H9 (cell line): ENCODE data around the gene GGACT. TPM values are rescaled to one million over a fixed set of nuclear protein-coding genes. Genes with fewer than 3 reads are reported as not detected.
"Not testable (repeated sequence)": the region's sequence is repeated elsewhere in the genome, so short reads cannot be mapped to it uniquely, and the experiment has no call there.

Experiments used
- DNase-seq: peaks from one replicate; pipeline ENCODE4 v3.0.0-alpha.2; 2017
- H2AFZ ChIP-seq: one replicate; pipeline ENCODE4 v1.6.1; 2013; ENCODE audit warnings: mild to moderate bottlenecking, low read length, control low read depth, moderate library complexity
- H2AK5ac ChIP-seq: 2 replicates; pipeline ENCODE4 v1.6.1; 2013; ENCODE audit warnings: low read length, control low read depth, mixed read lengths; ENCODE audit not compliant: insufficient read length
- H2BK120ac ChIP-seq: one replicate; pipeline ENCODE4 v1.6.1; 2013; ENCODE audit warnings: low read depth, mild to moderate bottlenecking, low read length, control low read depth, inconsistent platforms; ENCODE audit not compliant: poor library complexity, severe bottlenecking
- H2BK12ac ChIP-seq: 2 replicates; pipeline ENCODE4 v1.6.1; 2013; ENCODE audit warnings: low read length, control low read depth, mixed read lengths, low read depth; ENCODE audit not compliant: insufficient read length
- H2BK15ac ChIP-seq: 2 replicates; pipeline ENCODE4 v1.6.1; 2013; ENCODE audit warnings: low read depth, low read length, control low read depth
- H2BK20ac ChIP-seq: one replicate; pipeline ENCODE4 v1.6.1; 2013; ENCODE audit warnings: low read depth, mild to moderate bottlenecking, low read length, control low read depth, inconsistent platforms; ENCODE audit not compliant: poor library complexity, severe bottlenecking
- H2BK5ac ChIP-seq: 2 replicates; pipeline ENCODE4 v1.6.1; 2013; ENCODE audit warnings: low read length, control low read depth, mixed read lengths; ENCODE audit not compliant: insufficient read length
- H3K14ac ChIP-seq: 2 replicates; pipeline ENCODE4 v1.6.1; 2013; ENCODE audit warnings: low read length, control low read depth; ENCODE audit not compliant: insufficient read depth
- H3K18ac ChIP-seq: 2 replicates; pipeline ENCODE4 v1.6.1; 2013; ENCODE audit warnings: low read depth, mild to moderate bottlenecking, mixed read lengths, low read length, control low read depth; ENCODE audit not compliant: insufficient read length
- H3K23ac ChIP-seq: 2 replicates; pipeline ENCODE4 v1.6.1; 2013; ENCODE audit warnings: low read length, control low read depth, mixed read lengths, low read depth; ENCODE audit not compliant: insufficient read length
- H3K23me2 ChIP-seq: 2 replicates; pipeline ENCODE4 v1.6.1; 2013; ENCODE audit warnings: low read depth, mild to moderate bottlenecking, mixed read lengths, low read length, control low read depth; ENCODE audit not compliant: insufficient read length, poor library complexity, severe bottlenecking
- H3K27ac ChIP-seq: 2 replicates; pipeline ENCODE4 v1.5.1; 2013; ENCODE audit warnings: low read length, control low read depth, mixed read lengths, low read depth; ENCODE audit not compliant: insufficient read length
- H3K27me3 ChIP-seq: 2 replicates; pipeline ENCODE4 v1.6.1; 2013; ENCODE audit warnings: low read length, control low read depth, inconsistent platforms; ENCODE audit not compliant: insufficient read depth
- H3K4ac ChIP-seq: 2 replicates; pipeline ENCODE4 v1.6.1; 2013; ENCODE audit warnings: low read depth, mild to moderate bottlenecking, control low read depth, inconsistent platforms, low read length, moderate library complexity
- H3K4me1 ChIP-seq: 2 replicates; pipeline ENCODE4 v1.6.1; 2013; ENCODE audit warnings: low read length, control low read depth, inconsistent platforms; ENCODE audit not compliant: insufficient read depth
- H3K4me2 ChIP-seq: 2 replicates; pipeline ENCODE4 v1.6.1; 2013; ENCODE audit warnings: low read length, control low read depth, mixed read lengths; ENCODE audit not compliant: insufficient read length, insufficient read depth
- H3K56ac ChIP-seq: 2 replicates; pipeline ENCODE4 v1.6.1; 2013; ENCODE audit warnings: low read depth, mild to moderate bottlenecking, mixed read lengths, low read length, control low read depth; ENCODE audit not compliant: insufficient read length
- H3K79me1 ChIP-seq: 2 replicates; pipeline ENCODE4 v1.6.1; 2013; ENCODE audit warnings: low read depth, mild to moderate bottlenecking, moderate library complexity, low read length, control low read depth, inconsistent platforms; ENCODE audit not compliant: insufficient read depth, poor library complexity, severe bottlenecking
- H3K79me2 ChIP-seq: 2 replicates; pipeline ENCODE4 v1.6.1; 2013; ENCODE audit warnings: low read length, control low read depth, inconsistent platforms; ENCODE audit not compliant: insufficient read depth
- H3K9ac ChIP-seq: 2 replicates; pipeline ENCODE4 v1.6.1; 2013; ENCODE audit warnings: low read length, control low read depth, mixed read lengths; ENCODE audit not compliant: insufficient read length; ENCODE audit errors: extremely low read depth
- H3K9me3 ChIP-seq: one replicate; pipeline ENCODE4 v1.6.1; 2013; ENCODE audit warnings: low read depth, low read length, inconsistent platforms; ENCODE audit not compliant: control insufficient read depth
- H3T11ph ChIP-seq: one replicate; pipeline ENCODE4 v1.6.1; 2013; ENCODE audit warnings: mild to moderate bottlenecking, low read length, control low read depth, inconsistent platforms
- H4K20me1 ChIP-seq: one replicate; pipeline ENCODE4 v1.6.1; 2013; ENCODE audit not compliant: control insufficient read depth, insufficient read length, insufficient read depth
- H4K5ac ChIP-seq: 2 replicates; pipeline ENCODE4 v1.6.1; 2013; ENCODE audit warnings: low read depth, mild to moderate bottlenecking, mixed read lengths, low read length, control low read depth; ENCODE audit not compliant: insufficient read length
- H4K8ac ChIP-seq: replicated peaks from 2 replicates; pipeline ENCODE4 v1.6.1; 2013; ENCODE audit warnings: low read length, control low read depth, mixed read lengths, low read depth; ENCODE audit not compliant: insufficient read length
- H4K91ac ChIP-seq: 2 replicates; pipeline ENCODE4 v1.6.1; 2013; ENCODE audit warnings: low read depth, mild to moderate bottlenecking, moderate library complexity, mixed read lengths, low read length, control low read depth; ENCODE audit not compliant: insufficient read length
- H3K27ac Mint-ChIP-seq, 3 experiments: 2 replicates in 2 of 3; 3 replicates in 1 of 3; pipeline ENCODE4 v1.8.0; 2020 to 2021; ENCODE audit warnings: mixed read lengths in 3 of 3, mild to moderate bottlenecking in 1 of 3, moderate library complexity in 1 of 3
- H3K27me3 Mint-ChIP-seq: 2 replicates; pipeline ENCODE4 v1.8.0; 2021; ENCODE audit warnings: low read depth, mild to moderate bottlenecking, moderate library complexity, mixed read lengths
- H3K36me3 Mint-ChIP-seq, 3 experiments: 2 replicates in 2 of 3; 3 replicates in 1 of 3; pipeline ENCODE4 v1.8.0; 2020 to 2021; ENCODE audit warnings: low read depth in 3 of 3, mixed read lengths in 3 of 3; ENCODE audit not compliant: insufficient read depth in 1 of 3
- H3K4me1 Mint-ChIP-seq, 2 experiments: 2 replicates each; pipeline ENCODE4 v1.8.0; 2020; ENCODE audit warnings: mixed read lengths in 2 of 2
- H3K4me3 Mint-ChIP-seq, 2 experiments: 2 replicates in 1 of 2; 3 replicates in 1 of 2; pipeline ENCODE4 v1.8.0; 2020 to 2021; ENCODE audit warnings: mild to moderate bottlenecking in 2 of 2, mixed read lengths in 2 of 2, moderate library complexity in 1 of 2
- H3K9me3 Mint-ChIP-seq, 2 experiments: 2 replicates in 1 of 2; 3 replicates in 1 of 2; pipeline ENCODE4 v1.8.0; 2020; ENCODE audit warnings: mild to moderate bottlenecking in 2 of 2, mixed read lengths in 2 of 2, moderate library complexity in 1 of 2
- CTCF ChIP-seq: fragments of 200-600 bp; sonication (generic); conservative IDR thresholded peaks from 3 replicates; pipeline ENCODE4 v1.8.0; 2021; ENCODE audit warnings: antibody characterized with exemption, mild to moderate bottlenecking
- WGBS: extraction: QIAGEN DNeasy Blood & Tissue Kit; methylation state at CpG from one replicate; pipeline ENCODE4 v1.1.7; 2013; ENCODE audit warnings: missing lambda C conversion rate, low lambda C conversion rate, mixed read lengths; ENCODE audit not compliant: insufficient read length; ENCODE audit errors: extremely low coverage; 5-methylcytosine and 5-hydroxymethylcytosine counted together
- total RNA-seq: library from RNA; stranded (reverse); gene quantifications from 2 replicates; pipeline ENCODE4 v1.2.1, GENCODE V29; 2021

Gene GGACT
- total RNA-seq, 1 experiment from 2014 or later = 1.3 TPM

DNA sequence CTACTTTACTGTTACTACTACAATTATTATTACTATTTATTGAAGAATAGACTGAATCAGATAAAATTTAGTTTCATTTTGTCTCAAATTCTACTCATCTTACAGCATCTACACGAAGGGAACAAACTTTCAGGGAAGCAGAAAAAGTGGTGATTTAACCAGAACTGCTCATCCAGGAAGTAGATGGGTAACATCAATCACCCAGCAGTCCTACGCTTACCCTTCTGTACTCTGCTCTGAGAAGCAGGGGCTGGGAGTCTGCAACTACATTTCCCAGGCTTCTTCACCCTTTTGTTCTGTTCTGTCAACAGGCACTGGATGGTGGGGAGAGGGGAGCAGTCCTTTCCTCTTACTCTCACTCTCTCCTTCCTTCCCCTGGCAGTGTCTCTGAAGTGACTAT, 31.4 kb upstream of the GGACT start:
- no peaks in the 10 kb centered on the region for H3K79me2 ChIP-seq
- no peak overlapping the region for H3K27ac ChIP-seq
- H3K4me1 Mint-ChIP-seq = peaks cover 2 to 5% of the 10 kb centered on the region in 2 experiments
- H3K27me3 ChIP-seq = no peaks in the 10 kb centered on the region
- H3K9me3 ChIP-seq = no peaks in the 10 kb centered on the region
- H2AK5ac ChIP-seq = no peak overlapping the region
- H3K23ac ChIP-seq = no peak overlapping the region
- no CpG with 5 or more reads among the region's 2 CpGs for WGBS
- H3K9me3 Mint-ChIP-seq = peaks cover 27 to 38% of the 10 kb centered on the region in 2 experiments
- no peak overlapping the region for H3K56ac ChIP-seq
- no peak overlapping the region for H3K4ac ChIP-seq
- H3K4me1 ChIP-seq = no peaks in the 10 kb centered on the region
- no peak overlapping the region for H4K5ac ChIP-seq
- no peak overlapping the region for H2AFZ ChIP-seq
- H4K8ac ChIP-seq = no peak overlapping the region
- no peaks in the 10 kb centered on the region for H3K23me2 ChIP-seq
- no peak for DNase-seq
- no peak overlapping the region for H3K4me2 ChIP-seq
- H3K36me3 Mint-ChIP-seq = peaks cover 63 to 72% (median 67%) of the 10 kb centered on the region in 3 experiments
- no peak overlapping the region for H2BK15ac ChIP-seq
- no peak overlapping the region for H2BK12ac ChIP-seq
- no peak overlapping the region for H2BK5ac ChIP-seq
- H3K79me1 ChIP-seq = no peaks in the 10 kb centered on the region
- no peak overlapping the region for H3T11ph ChIP-seq
- no peak overlapping the region for H3K18ac ChIP-seq
- no peak for TF ChIP-seq CTCF
- no peak overlapping the region for H2BK120ac ChIP-seq
- no peaks in the 10 kb centered on the region for H4K20me1 ChIP-seq
- H2BK20ac ChIP-seq = no peak overlapping the region
- no peak overlapping the region for H4K91ac ChIP-seq
- H3K27ac Mint-ChIP-seq = no peak overlapping the region
- no peaks in the 10 kb centered on the region for H3K27me3 Mint-ChIP-seq
- no peak overlapping the region for H3K9ac ChIP-seq
- no peak overlapping the region for H3K14ac ChIP-seq
- no peak overlapping the region for H3K4me3 Mint-ChIP-seq

- not testable (repeated sequence) for H2AFZ ChIP-seq, H2BK120ac ChIP-seq, H3K23ac ChIP-seq, DNase-seq, H2BK20ac ChIP-seq, H3K23me2 ChIP-seq, H3K4me2 ChIP-seq, H3K27ac Mint-ChIP-seq, H3K27me3 Mint-ChIP-seq, H3K79me2 ChIP-seq, H3K4me1 ChIP-seq, H3K18ac ChIP-seq, H3K9ac ChIP-seq, H2BK12ac ChIP-seq, H3K56ac ChIP-seq, H3T11ph ChIP-seq, H2BK15ac ChIP-seq, H3K9me3 ChIP-seq, H2BK5ac ChIP-seq, H3K14ac ChIP-seq, H3K27ac ChIP-seq, H4K8ac ChIP-seq, H4K5ac ChIP-seq, H2AK5ac ChIP-seq, H3K4ac ChIP-seq, H3K4me1 Mint-ChIP-seq, H4K20me1 ChIP-seq, H3K79me1 ChIP-seq, H3K27me3 ChIP-seq, H3K4me3 Mint-ChIP-seq, H4K91ac ChIP-seq
- no CpG with 5 or more reads among the region's 24 CpGs for WGBS
- peaks cover 27 to 38% of the 10 kb centered on the region in 2 experiments for H3K9me3 Mint-ChIP-seq
- peaks cover 55 to 63% (median 58%) of the 10 kb centered on the region in 3 experiments for H3K36me3 Mint-ChIP-seq
Measured at GRCh38 chr13:100618897-100619296, 30.3 kb upstream of the GGACT start.
